HepG2 (cell line): ENCODE results near the gene ELL. TPM values are rescaled to one million over a fixed set of nuclear protein-coding genes. Genes with fewer than 3 reads are reported as not detected.

ENCODE experiments used
- ARNT ChIP-seq: fragments of 450-650 bp; IDR thresholded peaks from 2 replicates; pipeline ENCODE4 v1.6.1; 2017
- BCL3 ChIP-seq: sonication (generic); formaldehyde crosslinking; IDR thresholded peaks from 2 replicates; pipeline ENCODE4 v1.5.1; 2020; ENCODE audit warnings: mild to moderate bottlenecking, missing genetic modification reagents, moderate library complexity
- BHLHE40 ChIP-seq: IDR thresholded peaks from 2 replicates; pipeline ENCODE4 v1.6.1; 2011; ENCODE audit warnings: low read length, improper control_type of control experiment
- DNMT1 ChIP-seq: sonication (generic); formaldehyde crosslinking; IDR thresholded peaks from 2 replicates; pipeline ENCODE4 v1.5.1; 2020; ENCODE audit warnings: mild to moderate bottlenecking, missing genetic modification reagents
- EP300 ChIP-seq, 3 experiments: sonication (generic) in 1 of 3; formaldehyde crosslinking in 1 of 3; IDR thresholded peaks; 2 replicates each; pipeline versions ENCODE4 v1.5.1 to v1.6.1; 2011 to 2020; ENCODE audit warnings: low read depth in 2 of 3, low read length in 2 of 3, borderline replicate concordance in 1 of 3, improper control_type of control experiment in 1 of 3, mild to moderate bottlenecking in 1 of 3, missing genetic modification reagents in 1 of 3, moderate library complexity in 1 of 3
- HIVEP1 ChIP-seq: sonication (generic); formaldehyde crosslinking; IDR thresholded peaks from 2 replicates; pipeline ENCODE4 v1.4.0; 2020; ENCODE audit warnings: mild to moderate bottlenecking, missing genetic modification reagents
- MAF1 ChIP-seq: sonication (generic); formaldehyde crosslinking; IDR thresholded peaks from 2 replicates; pipeline ENCODE4 v1.5.0; 2020; ENCODE audit warnings: missing genetic modification reagents, borderline replicate concordance
- MED8 ChIP-seq: sonication (generic); formaldehyde crosslinking; IDR thresholded peaks from 2 replicates; pipeline ENCODE4 v1.8.1; 2023; ENCODE audit warnings: mild to moderate bottlenecking, missing genetic modification reagents; ENCODE audit not compliant: insufficient replicate concordance
- MLX ChIP-seq: IDR thresholded peaks from 2 replicates; pipeline ENCODE4 v1.6.1; 2016
- NFATC3 ChIP-seq: sonication (generic); formaldehyde crosslinking; IDR thresholded peaks from 2 replicates; pipeline ENCODE4 v1.5.1; 2020; ENCODE audit warnings: mild to moderate bottlenecking, missing genetic modification reagents
- RARA ChIP-seq: IDR thresholded peaks from 2 replicates; pipeline ENCODE4 v1.6.1; 2016; ENCODE audit warnings: missing genetic modification reagents, missing compliant biosample characterization
- RFX3 ChIP-seq: IDR thresholded peaks from 2 replicates; pipeline ENCODE4 v1.6.1; 2016; ENCODE audit warnings: missing biosample characterization, missing genetic modification reagents
- RFX5 ChIP-seq: IDR thresholded peaks from 2 replicates; pipeline ENCODE4 v1.6.1; 2011; ENCODE audit warnings: low read depth, low read length, improper control_type of control experiment
- SETDB1 ChIP-seq: sonication (generic); formaldehyde crosslinking; IDR thresholded peaks from 2 replicates; pipeline ENCODE4 v1.5.1; 2020; ENCODE audit warnings: missing genetic modification reagents, mild to moderate bottlenecking, borderline replicate concordance
- SRY ChIP-seq: sonication (generic); formaldehyde crosslinking; IDR thresholded peaks from 2 replicates; pipeline ENCODE4 v1.8.0; 2022; ENCODE audit warnings: mild to moderate bottlenecking, missing genetic modification reagents
- TFDP1 ChIP-seq: IDR thresholded peaks from 2 replicates; pipeline ENCODE4 v1.6.1; 2016; ENCODE audit warnings: missing compliant biosample characterization, missing genetic modification reagents, borderline replicate concordance
- ZFY ChIP-seq: sonication (generic); formaldehyde crosslinking; IDR thresholded peaks from 2 replicates; pipeline ENCODE4 v1.4.0; 2020; ENCODE audit warnings: missing genetic modification reagents
- ZNF17 ChIP-seq: sonication (generic); formaldehyde crosslinking; IDR thresholded peaks from 2 replicates; pipeline ENCODE4 v1.5.0; 2020; ENCODE audit warnings: mild to moderate bottlenecking, missing genetic modification reagents
- ZNF460 ChIP-seq: sonication (generic); formaldehyde crosslinking; IDR thresholded peaks from 2 replicates; pipeline ENCODE4 v1.5.1; 2020; ENCODE audit warnings: missing genetic modification reagents, mild to moderate bottlenecking, borderline replicate concordance
- ZNF546 ChIP-seq: sonication (generic); formaldehyde crosslinking; conservative IDR thresholded peaks from 2 replicates; pipeline ENCODE4 v1.8.1; 2023; ENCODE audit warnings: mild to moderate bottlenecking, missing genetic modification reagents
- ZNF558 ChIP-seq: sonication (generic); formaldehyde crosslinking; IDR thresholded peaks from 2 replicates; pipeline ENCODE4 v1.9.0; 2022; ENCODE audit warnings: mild to moderate bottlenecking, missing genetic modification reagents, borderline replicate concordance
- ZNF616 ChIP-seq: sonication (generic); formaldehyde crosslinking; IDR thresholded peaks from 2 replicates; pipeline ENCODE4 v1.5.0; 2020; ENCODE audit warnings: low read depth, mild to moderate bottlenecking, missing genetic modification reagents
- polyA plus RNA-seq, 8 experiments: library from polyadenylated mRNA; depleted of rRNA in 3 of 8; stranded (reverse) in 7 of 8; unstranded in 1 of 8; fragments of >200 nt; fragmentation: Illumina TruSeq in 4 of 8; extraction: Trizol in 4 of 8; gene quantifications; 2 replicates each; pipeline versions ENCODE4 v1.2.1 to v1.2.3, GENCODE V29; 2011 to 2016; ENCODE audit warnings: low read depth in 4 of 8, missing spikeins in 1 of 8, mixed read lengths in 1 of 8; ENCODE audit not compliant: insufficient read depth in 1 of 8
- total RNA-seq, 5 experiments: library from RNA; depleted of rRNA; stranded (reverse); fragments of >200 nt; fragmentation: Illumina TruSeq; extraction: Trizol; gene quantifications; 2 replicates each; pipeline ENCODE4 v1.2.3, GENCODE V29; 2016; ENCODE audit warnings: low read depth in 1 of 5
- TF ChIP-seq, protein P1 (sequence below): sonication (generic); formaldehyde crosslinking; IDR thresholded peaks from 2 replicates; pipeline ENCODE4 v1.5.1; 2020; ENCODE audit warnings: missing genetic modification reagents, mild to moderate bottlenecking, borderline replicate concordance
- TF ChIP-seq, protein P2 (sequence below), 2 experiments: IDR thresholded peaks; 2 replicates each; pipeline ENCODE4 v1.6.1; 2011 to 2012; ENCODE audit warnings: low read length in 2 of 2, borderline replicate concordance in 1 of 2, low read depth in 1 of 2, mild to moderate bottlenecking in 1 of 2, moderate library complexity in 1 of 2

ELL gene
- total and polyA plus RNA-seq, 2 of the 13 experiments (the other 11 are each of a cell fraction or from before 2014, with no cell fraction given): 3.7 to 5.4 TPM

- TF ChIP-seq DNMT1 (CRISPR knock-in tag) (no peak), ZNF460 (no peak), NFATC3 (CRISPR knock-in tag) (no peak), HIVEP1 (CRISPR knock-in tag) (peak; percentile 69), ZNF546 (CRISPR knock-in tag) (no peak; the same call in 1 of the 2 replicates), ZNF558 (no peak), SRY (no peak), RFX3 (peak; percentile 89), TFDP1 (CRISPR knock-in tag) (peak; percentile 78; the same call in 1 of the 2 replicates), MAF1 (CRISPR knock-in tag) (no peak), MLX (no peak), RFX5 (no peak), ZNF17 (no peak), ARNT (no peak), EP300 (IDR thresholded peaks at IDR 0.05; ENCODE audit: low read depth in 2 of 2, low read length in 2 of 2) (no peak), EP300 (CRISPR knock-in tag; IDR thresholded peaks at IDR 0.05; ENCODE audit: borderline replicate concordance) (no peak), MED8 (CRISPR knock-in tag) (no peak), ZNF616 (no peak), BCL3 (CRISPR knock-in tag) (no peak), ZFY (no peak; the same call in 1 of the 2 replicates), SETDB1 (CRISPR knock-in tag) (no peak), RARA (peak; percentile 38; the same call in 1 of the 2 replicates), BHLHE40 (no peak)
- TF ChIP-seq, protein P1, sequence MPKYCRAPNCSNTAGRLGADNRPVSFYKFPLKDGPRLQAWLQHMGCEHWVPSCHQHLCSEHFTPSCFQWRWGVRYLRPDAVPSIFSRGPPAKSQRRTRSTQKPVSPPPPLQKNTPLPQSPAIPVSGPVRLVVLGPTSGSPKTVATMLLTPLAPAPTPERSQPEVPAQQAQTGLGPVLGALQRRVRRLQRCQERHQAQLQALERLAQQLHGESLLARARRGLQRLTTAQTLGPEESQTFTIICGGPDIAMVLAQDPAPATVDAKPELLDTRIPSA (CRISPR knock-in tag): no peak
- TF ChIP-seq, protein P2, sequence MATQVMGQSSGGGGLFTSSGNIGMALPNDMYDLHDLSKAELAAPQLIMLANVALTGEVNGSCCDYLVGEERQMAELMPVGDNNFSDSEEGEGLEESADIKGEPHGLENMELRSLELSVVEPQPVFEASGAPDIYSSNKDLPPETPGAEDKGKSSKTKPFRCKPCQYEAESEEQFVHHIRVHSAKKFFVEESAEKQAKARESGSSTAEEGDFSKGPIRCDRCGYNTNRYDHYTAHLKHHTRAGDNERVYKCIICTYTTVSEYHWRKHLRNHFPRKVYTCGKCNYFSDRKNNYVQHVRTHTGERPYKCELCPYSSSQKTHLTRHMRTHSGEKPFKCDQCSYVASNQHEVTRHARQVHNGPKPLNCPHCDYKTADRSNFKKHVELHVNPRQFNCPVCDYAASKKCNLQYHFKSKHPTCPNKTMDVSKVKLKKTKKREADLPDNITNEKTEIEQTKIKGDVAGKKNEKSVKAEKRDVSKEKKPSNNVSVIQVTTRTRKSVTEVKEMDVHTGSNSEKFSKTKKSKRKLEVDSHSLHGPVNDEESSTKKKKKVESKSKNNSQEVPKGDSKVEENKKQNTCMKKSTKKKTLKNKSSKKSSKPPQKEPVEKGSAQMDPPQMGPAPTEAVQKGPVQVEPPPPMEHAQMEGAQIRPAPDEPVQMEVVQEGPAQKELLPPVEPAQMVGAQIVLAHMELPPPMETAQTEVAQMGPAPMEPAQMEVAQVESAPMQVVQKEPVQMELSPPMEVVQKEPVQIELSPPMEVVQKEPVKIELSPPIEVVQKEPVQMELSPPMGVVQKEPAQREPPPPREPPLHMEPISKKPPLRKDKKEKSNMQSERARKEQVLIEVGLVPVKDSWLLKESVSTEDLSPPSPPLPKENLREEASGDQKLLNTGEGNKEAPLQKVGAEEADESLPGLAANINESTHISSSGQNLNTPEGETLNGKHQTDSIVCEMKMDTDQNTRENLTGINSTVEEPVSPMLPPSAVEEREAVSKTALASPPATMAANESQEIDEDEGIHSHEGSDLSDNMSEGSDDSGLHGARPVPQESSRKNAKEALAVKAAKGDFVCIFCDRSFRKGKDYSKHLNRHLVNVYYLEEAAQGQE (IDR thresholded peaks at IDR 0.05; ENCODE audit: borderline replicate concordance in 1 of 2, low read depth in 1 of 2, low read length in 2 of 2): no peak
Observed at GRCh38 chr19:18416778-18417249, 105.1 kb downstream of the ELL start (continued).
